A549 (cell line): ENCODE data around the gene RPLP1. TPM values are rescaled to one million over a fixed set of nuclear protein-coding genes. Genes with fewer than 3 reads are reported as not detected.

Experiments
- ATAC-seq, 2 experiments: fragments of 200-7000 bp in 1 of 2; fragments of >200 bp in 1 of 2; cut with Nextera tagmentation in 1 of 2; cut with Tn5 transposase in 1 of 2; 3 replicates each; pipeline versions ENCODE4 v1.8.0 to v1.9.1; 2018 to 2020; ENCODE audit warnings: mild to moderate bottlenecking in 1 of 2, moderate library complexity in 1 of 2
- CTCF ChIA-PET: fragments of 300-600 bp; sonication (Branson Sonifier 250); formaldehyde crosslinking; extraction: SDS; loops from one replicate; lab custom pipeline; 2021; ENCODE audit warnings: antibody characterized with exemption, inconsistent platforms; lab: Yijun Ruan, JAX
- POLR2A ChIA-PET: fragments of 350-600 bp; formaldehyde crosslinking; extraction: SDS; loops from one replicate; lab custom pipeline; 2021; ENCODE audit warnings: antibody characterized with exemption, inconsistent platforms; lab: Yijun Ruan, JAX
- DNase-seq, 2 experiments: peaks; one replicate each; pipeline versions ENCODE4 v3.0.0 to v3.0.0-alpha.2; 2011 to 2016; ENCODE audit warnings: low read depth in 1 of 2, low spot score in 1 of 2
- FAIRE-seq: peaks from 2 replicates; lab custom pipeline; 2011; peaks lifted over from hg19 to GRCh38; lab: Jason Lieb, UNC
- H3K27ac ChIP-seq, 2 experiments: fragments of >200 bp; sonication (Bioruptor Twin); formaldehyde crosslinking; 3 replicates each; pipeline ENCODE4 v1.5.1; 2016 to 2017
- H3K4me1 ChIP-seq: fragments of >200 bp; sonication (Bioruptor Twin); formaldehyde crosslinking; 3 replicates; pipeline ENCODE4 v1.6.1; 2016
- H3K4me2 ChIP-seq: fragments of >200 bp; sonication (Bioruptor Twin); formaldehyde crosslinking; 3 replicates; pipeline ENCODE4 v1.6.1; 2016
- H3K4me3 ChIP-seq: fragments of >200 bp; sonication (Bioruptor Twin); formaldehyde crosslinking; 3 replicates; pipeline ENCODE4 v1.5.1; 2016
- H3K9me3 ChIP-seq: fragments of >200 bp; sonication (Bioruptor Twin); formaldehyde crosslinking; 3 replicates; pipeline ENCODE4 v1.6.1; 2016
- BHLHE40 ChIP-seq: IDR thresholded peaks from 2 replicates; pipeline ENCODE4 v1.6.1; 2012; ENCODE audit warnings: low read depth, low read length, inconsistent platforms
- ELK1 ChIP-seq: fragments of 150-350 bp; IDR thresholded peaks from 2 replicates; pipeline ENCODE4 v1.6.1; 2014; ENCODE audit warnings: low read depth, mild to moderate bottlenecking, low read length
- ESRRA ChIP-seq: fragments of 150-350 bp; IDR thresholded peaks from 2 replicates; pipeline ENCODE4 v1.6.1; 2014; ENCODE audit warnings: mild to moderate bottlenecking, low read length, borderline replicate concordance
- GATA3 ChIP-seq: IDR thresholded peaks from 2 replicates; pipeline ENCODE4 v1.6.1; 2012; ENCODE audit warnings: borderline replicate concordance
- HOXB13 ChIP-seq: fragments of 250-450 bp; sonication (Bioruptor Pico); IDR thresholded peaks from 2 replicates; pipeline ENCODE4 v1.5.0; 2020; ENCODE audit warnings: low read depth, mild to moderate bottlenecking, moderate library complexity
- MAFK ChIP-seq: fragments of 450-650 bp; IDR thresholded peaks from 2 replicates; pipeline ENCODE4 v1.6.1; 2014; ENCODE audit not compliant: partially characterized antibody
- PHF8 ChIP-seq: fragments of 200-600 bp; sonication (generic); IDR thresholded peaks from 2 replicates; pipeline ENCODE4 v1.6.1; 2016; ENCODE audit warnings: low read depth, mild to moderate bottlenecking, antibody characterized with exemption, moderate library complexity, borderline replicate concordance
- RAD21 ChIP-seq, 2 experiments: fragments of >200 bp in 1 of 2; sonication (Bioruptor Twin) in 1 of 2; formaldehyde crosslinking in 1 of 2; IDR thresholded peaks in 1 of 2; conservative IDR thresholded peaks in 1 of 2; 2 replicates in 1 of 2; 3 replicates in 1 of 2; pipeline ENCODE4 v1.6.1; 2012 to 2018; ENCODE audit warnings: inconsistent platforms in 1 of 2
- RARB ChIP-seq: fragments of 250-450 bp; sonication (Bioruptor Pico); IDR thresholded peaks from 2 replicates; pipeline ENCODE4 v1.8.0; 2021; ENCODE audit warnings: mild to moderate bottlenecking, moderate library complexity
- RFX5 ChIP-seq: fragments of 450-650 bp; IDR thresholded peaks from 2 replicates; pipeline ENCODE4 v1.7.1; 2014; ENCODE audit warnings: antibody characterized with exemption, mild to moderate bottlenecking, moderate library complexity
- SMC3 ChIP-seq: fragments of >200 bp; sonication (Bioruptor Twin); formaldehyde crosslinking; IDR thresholded peaks from 3 replicates; pipeline ENCODE4 v1.6.1; 2018; ENCODE audit warnings: inconsistent platforms
- SREBF2 ChIP-seq: fragments of 450-650 bp; IDR thresholded peaks from 2 replicates; pipeline ENCODE4 v1.6.1; 2014; ENCODE audit warnings: mild to moderate bottlenecking, moderate library complexity
- USF2 ChIP-seq: fragments of 450-650 bp; IDR thresholded peaks from 2 replicates; pipeline ENCODE4 v1.6.1; 2014; ENCODE audit warnings: antibody characterized with exemption
- ZNF302 ChIP-seq: fragments of 250-450 bp; sonication (Bioruptor Pico); IDR thresholded peaks from 2 replicates; pipeline ENCODE4 v1.9.0; 2021; ENCODE audit warnings: inconsistent platforms, mild to moderate bottlenecking, moderate library complexity
- WGBS: methylation state at CpG from one replicate; pipeline ENCODE4 v1.1.6; 2017; ENCODE audit errors: missing lambda C conversion rate; 5-methylcytosine and 5-hydroxymethylcytosine counted together
- polyA plus RNA-seq, 4 experiments: library from polyadenylated mRNA; depleted of rRNA in 3 of 4; stranded (reverse); fragments of >200 nt; fragmentation: RNase III in 1 of 4; extraction: RNeasy Plus Mini Kit Qiagen cat#74134 plus additional on column Dnase treatment in 1 of 4; gene quantifications; 2 replicates in 3 of 4; 3 replicates in 1 of 4; pipeline ENCODE4 v1.2.3, GENCODE V29; 2011 to 2017

Gene RPLP1
- polyA plus RNA-seq, 2 of the 4 experiments (the other 2 are of a cell fraction), result 1,245 to 4,104 TPM

- no peak for ATAC-seq
- Histone ChIP-seq H3K4me3 (no peak overlapping the region), H3K4me2 (no peak overlapping the region), H3K9me3 (no peaks in the 10 kb centered on the region), H3K4me1 (no peaks in the 10 kb centered on the region), H3K27ac (no peak overlapping the region)
- WGBS, result 95% methylated on average over 18 of the region's 18 CpGs
- TF ChIP-seq RAD21 (conservative IDR thresholded peaks at IDR 0.05 in 1 of 2, IDR thresholded peaks at IDR 0.05 in 1 of 2) (no peak), ZNF302 (CRISPR knock-in tag) (no peak), RFX5 (no peak), ESRRA (no peak), GATA3 (no peak), SMC3 (no peak), PHF8 (no peak), SREBF2 (no peak)
- no peak for FAIRE-seq
- no peak for DNase-seq
- ChIA-PET CTCF (no interaction called here), POLR2A (interaction anchor here (1.1 kb wide), 1 partner anchor 28 kb away, joined by 3 read pairs; no protein-coding TSS in a partner anchor)
These were observed 17.9 kb upstream of the RPLP1 start for GRCh38 chr15:69434679-69435078.

- FAIRE-seq, result no peak
- H3K4me1 ChIP-seq, result no peaks in the 10 kb centered on the region
- DNase-seq, result no peak
- 93% methylated on average over 4 of the region's 4 CpGs for WGBS
- no peak for ATAC-seq
- H3K4me3 ChIP-seq, result no peak overlapping the region
- no peak overlapping the region for H3K4me2 ChIP-seq
- ChIA-PET POLR2A (interaction anchor here (1.3 kb wide), 1 partner anchor 16 kb away, joined by 3 read pairs; the partner anchor contains the start of gene RPLP1), CTCF (interaction anchor here (1.0 to 1.2 kb wide), 2 partner anchors 12 to 377 kb away, joined by 3 to 4 read pairs; no protein-coding TSS in a partner anchor)
- H3K27ac ChIP-seq, result no peak overlapping the region
- TF ChIP-seq RFX5, result no peak
- no peak for TF ChIP-seq HOXB13 (CRISPR knock-in tag)
- TF ChIP-seq USF2, result no peak
- no peak for TF ChIP-seq SREBF2
- H3K9me3 ChIP-seq, result no peaks in the 10 kb centered on the region
These were observed 16.6 kb upstream of the RPLP1 start for GRCh38 chr15:69435985-69436384.

- 95% methylated on average over 4 of the region's 4 CpGs for WGBS
- Histone ChIP-seq H3K9me3 (no peaks in the 10 kb centered on the region), H3K27ac (no peak overlapping the region), H3K4me3 (no peak overlapping the region), H3K4me2 (no peak overlapping the region), H3K4me1 (no peaks in the 10 kb centered on the region)
- ATAC-seq, result no peak
- CTCF ChIA-PET, result interaction anchor here (1.0 kb wide), 1 partner anchor 378 kb away, joined by 3 read pairs; no protein-coding TSS in a partner anchor
- FAIRE-seq, result no peak
- DNase-seq, result no peak
- TF ChIP-seq SMC3, result no peak
- TF ChIP-seq MAFK, result peak; percentile 36
- TF ChIP-seq RARB, result 0 out of 2 replicates have a peak, but pooled peaks have one; percentile 22
- POLR2A ChIA-PET, result interaction anchor here (1.3 kb wide), 1 partner anchor 15 kb away, joined by 3 read pairs; the partner anchor contains the start of gene RPLP1
These were observed 15.7 kb upstream of the RPLP1 start for GRCh38 chr15:69436951-69437350.

- peak; percentile 61 for FAIRE-seq
These were observed 13.0 kb upstream of the RPLP1 start for GRCh38 chr15:69439623-69440022.

More at GRCh38 chr15:69439623-69440022, 13.0 kb upstream of the RPLP1 start:
- no peak overlapping the region for H3K4me3 ChIP-seq
- ATAC-seq (no peak), DNase-seq (no peak)
- H3K9me3 ChIP-seq, result no peaks in the 10 kb centered on the region
- H3K4me2 ChIP-seq, result no peak overlapping the region
- H3K27ac ChIP-seq, result no peak overlapping the region
- TF ChIP-seq ELK1 (no peak), MAFK (peak; percentile 95), BHLHE40 (no peak)
- POLR2A ChIA-PET, result interaction anchor here (1.3 kb wide), 1 partner anchor 13 kb away, joined by 3 read pairs; the partner anchor contains the start of gene RPLP1
- no peaks in the 10 kb centered on the region for H3K4me1 ChIP-seq
- CTCF ChIA-PET, result interaction anchor here (0.6 to 1.0 kb wide), 5 partner anchors 23 to 391 kb away, joined by 3 to 7 read pairs (median 5); no protein-coding TSS in a partner anchor
- WGBS, result 92% methylated on average over 4 of the region's 4 CpGs
